GM21381 (cell line): ENCODE measurements around the gene TCF19.
"Not testable (repeated sequence)": the region's sequence is repeated elsewhere in the genome, so short reads cannot be mapped to it uniquely, and the experiment has no call there.

Experiments
- ATAC-seq: cut with Tn5 transposase; IDR thresholded peaks from one replicate; pipeline ENCODE4 v1.9.1; 2021; ENCODE audit warnings: mild to moderate bottlenecking, moderate library complexity; ENCODE audit not compliant: unreplicated experiment

The TCF19 gene

GRCh38 chr6:31158863-31159855 lies 770 bp downstream of the TCF19 start:
- no peak for ATAC-seq

GRCh38 chr6:31161216-31162126 lies 3.1 kb downstream of the TCF19 start:
- no peak for ATAC-seq

GRCh38 chr6:31162463-31163165 lies 4.2 kb downstream of the TCF19 start:
- no peak for ATAC-seq

DNA sequence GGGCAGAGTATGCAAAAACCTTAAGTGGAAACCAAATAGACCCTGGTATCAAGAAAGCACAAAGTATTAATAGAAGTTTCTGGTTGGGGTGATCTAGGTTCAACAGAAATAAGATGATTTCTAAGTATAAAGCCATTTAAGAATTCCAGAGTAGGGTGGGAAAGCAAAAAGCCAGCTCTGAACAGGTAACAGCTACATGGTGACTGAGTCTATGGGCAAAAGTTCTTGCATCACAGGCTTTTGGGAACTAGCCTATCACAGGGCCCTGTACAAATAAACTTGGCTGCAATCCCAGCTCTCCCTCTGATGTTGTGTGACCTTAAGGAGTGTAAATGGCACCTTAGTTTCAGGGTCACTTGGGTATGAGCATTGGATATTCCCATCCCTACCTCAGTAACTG lies 5.5 kb downstream of the TCF19 start:
- ATAC-seq, result no peak

GRCh38 chr6:31164475-31165063 lies 6.2 kb downstream of the TCF19 start:
- ATAC-seq, result not testable (repeated sequence)

DNA sequence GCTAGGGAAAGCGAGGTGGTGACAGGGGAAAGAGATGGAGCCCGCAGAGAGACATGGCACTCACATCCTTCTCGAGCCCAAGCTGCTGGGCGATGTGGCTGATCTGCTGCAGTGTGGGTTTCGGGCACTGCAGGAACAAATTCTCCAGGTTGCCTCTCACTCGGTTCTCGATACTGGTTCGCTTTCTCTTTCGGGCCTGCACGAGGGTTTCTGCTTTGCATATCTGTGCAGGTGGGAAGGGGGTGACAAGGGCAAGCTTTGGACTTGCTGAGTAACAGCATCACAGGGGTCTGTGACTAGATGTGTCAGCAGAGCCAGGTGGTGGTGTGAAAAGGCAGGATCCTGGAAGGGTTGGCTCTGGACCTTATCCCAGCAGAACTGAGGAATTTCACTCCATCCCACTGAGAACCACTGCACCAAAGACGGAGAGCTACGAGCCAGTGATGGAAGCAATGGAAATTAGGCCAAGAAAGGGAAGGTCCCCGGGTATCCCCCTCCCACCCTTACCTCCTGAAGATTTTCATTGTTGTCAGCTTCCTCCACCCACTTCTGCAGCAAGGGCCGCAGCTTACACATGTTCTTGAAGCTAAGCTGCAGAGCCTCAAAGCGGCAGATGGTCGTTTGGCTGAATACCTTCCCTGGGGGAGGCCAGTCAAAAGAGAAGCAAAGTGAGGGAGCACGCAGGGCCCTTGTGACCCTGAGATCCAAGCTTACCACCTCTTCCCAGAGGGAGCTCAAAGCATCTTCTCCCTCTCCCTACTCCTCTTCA lies 6.9 kb downstream of the TCF19 start:
- peak; percentile 48 for ATAC-seq

DNA sequence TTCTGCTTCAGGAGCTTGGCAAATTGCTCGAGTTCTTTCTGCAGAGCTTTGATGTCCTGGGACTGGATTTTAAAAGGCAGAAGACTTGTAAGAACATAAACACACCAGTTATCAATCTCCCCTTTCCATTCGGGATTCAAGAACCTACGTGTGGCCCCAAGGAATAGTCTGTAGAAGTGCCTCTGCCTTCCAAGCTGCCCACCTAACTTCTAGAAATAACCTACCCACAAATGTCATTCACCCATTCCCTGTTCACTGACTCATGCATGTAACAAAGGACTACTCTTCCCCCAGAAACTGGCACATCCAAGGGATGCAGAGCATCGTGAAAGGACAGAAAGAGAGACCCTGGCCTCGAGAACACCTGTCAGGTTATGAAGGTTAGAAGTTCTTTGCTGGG lies 7.6 kb downstream of the TCF19 start:
- ATAC-seq, result no peak

DNA sequence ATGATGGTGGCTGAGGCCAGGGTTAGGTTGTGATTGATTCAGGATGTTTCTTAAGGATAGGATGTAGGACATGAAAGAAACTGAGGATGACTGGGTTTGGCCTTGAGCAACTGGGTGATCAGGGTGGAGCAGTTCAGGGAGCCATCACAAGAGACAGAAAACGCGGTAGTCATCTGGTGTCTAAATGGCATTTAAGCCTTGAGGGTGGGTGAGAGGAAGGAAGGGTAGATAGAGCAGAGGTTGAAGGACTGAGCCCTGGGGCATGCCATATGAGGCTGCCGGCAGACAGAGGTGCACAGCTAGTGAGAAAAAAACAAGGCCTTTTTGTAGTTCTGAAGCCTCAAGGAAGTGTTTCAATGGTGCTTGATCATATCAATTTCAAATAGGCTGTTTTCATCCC lies 10.2 kb downstream of the TCF19 start:
- no peak for ATAC-seq

- ATAC-seq, result no peak
These were observed 10.9 kb downstream of the TCF19 start for GRCh38 chr6:31169123-31169857.

DNA sequence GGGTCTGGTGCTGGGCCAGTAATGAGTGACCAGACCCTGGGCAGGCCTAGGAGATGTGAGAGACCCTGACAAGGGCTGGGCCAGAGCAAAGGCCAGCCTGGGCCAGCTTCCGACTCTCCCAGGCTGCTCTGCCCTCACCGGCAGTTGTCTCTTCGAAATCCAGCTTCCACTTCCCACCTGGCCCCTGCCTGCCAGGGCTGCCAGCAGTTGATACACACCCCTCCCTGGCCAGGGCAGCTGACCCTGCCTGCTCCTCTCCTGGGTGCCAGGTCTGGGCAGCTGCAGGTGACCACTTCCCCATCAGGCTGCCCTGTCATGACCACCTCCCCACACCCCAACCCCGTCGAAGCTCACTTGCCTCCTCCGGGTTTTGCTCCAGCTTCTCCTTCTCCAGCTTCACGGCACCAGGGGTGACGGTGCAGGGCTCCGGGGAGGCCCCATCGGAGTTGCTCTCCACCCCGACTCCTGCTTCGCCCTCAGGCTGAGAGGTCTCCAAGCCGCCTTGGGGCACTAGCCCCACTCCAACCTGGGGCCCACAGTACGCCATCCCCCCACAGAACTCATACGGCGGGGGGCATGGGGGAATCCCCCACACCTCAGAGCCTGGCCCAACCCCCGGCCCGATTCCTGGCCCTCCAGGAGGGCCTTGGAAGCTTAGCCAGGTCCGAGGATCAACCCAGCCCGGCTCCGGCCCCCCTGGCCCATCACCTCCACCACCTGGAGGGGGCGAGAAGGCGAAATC lies 11.6 kb downstream of the TCF19 start:
- ATAC-seq, result not testable (repeated sequence)

- ATAC-seq, result no peak
These were observed 12.2 kb downstream of the TCF19 start, which contains the start of gene POU5F1 for GRCh38 chr6:31170600-31170881. TSS of gene POU5F1 (minus strand) at chr6:31170682. CDS start at chr6:31170620, 62 bp downstream.

- ATAC-seq, result no peak
These were observed 12.7 kb downstream of the TCF19 start for GRCh38 chr6:31170987-31171671.

DNA sequence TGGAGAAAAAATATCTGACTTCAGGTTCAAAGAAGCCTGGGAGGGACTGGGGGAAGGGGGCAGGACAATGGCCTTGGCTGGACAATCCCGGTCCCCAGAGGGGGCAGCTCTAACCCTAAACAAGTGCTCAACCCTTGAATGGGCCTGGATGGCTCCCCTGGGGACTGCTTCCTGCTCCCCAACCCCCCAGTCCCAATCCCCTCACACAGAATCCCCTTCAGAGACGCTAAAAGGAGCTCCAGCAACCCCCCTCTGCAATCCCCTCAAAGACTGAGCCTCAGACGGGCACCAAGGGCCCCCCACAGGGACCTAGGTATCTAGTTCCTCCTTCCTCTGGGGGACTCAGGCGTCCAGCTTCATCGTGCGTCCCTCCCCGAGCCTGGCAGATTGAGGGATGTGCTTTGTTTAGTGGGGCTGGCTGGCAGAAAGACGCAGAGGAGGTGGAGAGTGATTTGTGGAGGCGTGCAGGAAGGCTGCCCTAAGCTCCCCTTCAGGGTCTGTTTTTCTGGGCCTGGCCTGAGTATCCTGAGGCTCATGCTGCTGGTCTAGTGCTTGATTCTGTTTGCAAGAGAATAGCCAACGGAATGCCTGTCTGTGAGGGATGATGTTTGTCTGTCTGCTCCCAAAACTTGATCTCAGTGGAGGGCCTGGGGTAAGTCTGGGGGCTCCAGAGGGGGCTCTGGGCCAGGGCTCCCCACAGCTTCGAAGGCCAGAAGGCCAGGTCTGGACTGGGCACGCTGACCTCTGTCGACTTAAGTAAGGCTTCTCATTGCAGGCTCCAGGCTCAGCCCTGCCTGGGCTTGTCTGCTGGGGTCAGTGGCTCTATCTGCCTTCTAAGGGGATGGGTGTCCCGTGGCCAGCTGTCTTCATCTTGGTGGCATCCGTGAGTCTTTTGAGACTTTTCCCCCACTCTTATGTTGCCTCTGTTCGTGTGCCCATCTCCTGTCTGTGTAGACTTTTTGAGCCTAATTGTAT lies 13.8 kb downstream of the TCF19 start:
- ATAC-seq, result no peak

DNA sequence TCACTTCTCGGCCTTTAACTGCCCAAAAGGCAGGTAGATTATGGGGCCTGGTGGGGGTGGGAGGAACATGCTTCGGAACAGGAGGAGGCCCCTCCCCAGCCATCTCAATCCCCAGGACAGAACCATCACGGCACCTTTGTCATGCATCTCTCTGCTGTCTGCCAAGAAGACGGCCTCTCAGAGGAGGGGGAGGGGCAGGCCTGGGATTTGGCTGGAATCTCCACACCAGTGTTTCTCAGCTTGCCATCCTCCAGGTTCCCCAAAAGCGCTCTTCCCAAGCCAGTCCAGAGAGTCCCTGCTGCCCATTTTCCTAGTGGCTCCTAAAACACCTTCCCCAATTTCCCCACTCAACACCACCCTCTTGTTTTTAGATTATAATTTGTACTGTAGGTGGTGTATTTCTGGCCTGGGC lies 14.6 kb downstream of the TCF19 start:
- ATAC-seq, result no peak

GRCh38 chr6:31173406-31173805 lies 15.0 kb downstream of the TCF19 start:
- no peak for ATAC-seq

- ATAC-seq, result no peak
These were observed 16.0 kb downstream of the TCF19 start for GRCh38 chr6:31174378-31174777.

GRCh38 chr6:31175971-31176370 lies 17.6 kb downstream of the TCF19 start:
- ATAC-seq, result no peak
